Epidermal melanocyte (primary cell): ENCODE data around the gene NOTCH3.

Experiments
- DNase-seq: peaks from one replicate; pipeline ENCODE4 v3.0.0; 2011; ENCODE audit warnings: low spot score; ENCODE audit not compliant: insufficient read length

NOTCH3 gene

DNA sequence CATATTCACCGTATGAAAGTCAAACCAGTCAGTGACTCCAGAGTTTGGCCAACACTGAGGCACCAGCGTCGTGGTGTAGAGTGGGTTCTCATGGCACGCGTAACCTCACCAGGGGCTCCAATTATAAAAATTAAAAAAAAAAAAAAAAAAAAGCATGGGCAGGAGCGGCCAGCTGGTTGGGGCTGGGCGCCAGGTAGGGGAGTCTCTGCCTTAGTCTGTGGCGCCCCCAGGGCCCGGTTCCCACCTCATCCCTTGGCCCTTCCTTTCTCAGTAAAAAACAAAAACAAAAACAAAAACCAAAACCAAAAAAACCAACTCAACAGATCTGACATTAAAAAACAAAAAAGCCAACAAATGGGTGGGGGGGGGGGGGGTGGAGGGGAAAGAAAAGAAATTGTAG, 36.1 kb upstream of the NOTCH3 start:
- no peak for DNase-seq

DNA sequence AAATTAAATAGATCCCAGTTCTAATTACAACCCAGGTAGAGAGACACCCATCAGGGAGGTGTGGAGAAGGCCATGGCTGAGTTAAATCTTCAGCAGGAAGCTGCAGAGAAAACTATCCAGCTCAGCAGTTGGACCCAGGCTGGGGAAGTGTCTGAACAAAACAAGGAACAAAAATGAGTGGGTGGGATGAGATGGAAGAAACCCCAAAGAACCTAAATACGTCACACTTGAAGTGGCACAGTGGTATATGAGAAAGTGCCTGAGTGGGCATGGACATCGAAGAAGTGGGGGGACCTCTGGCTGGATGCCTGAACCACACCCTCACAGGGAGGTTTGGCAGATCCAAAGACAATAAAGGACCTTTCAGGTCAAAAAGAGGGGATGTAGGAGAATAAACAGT, 35.0 kb upstream of the NOTCH3 start:
- no peak for DNase-seq

DNA sequence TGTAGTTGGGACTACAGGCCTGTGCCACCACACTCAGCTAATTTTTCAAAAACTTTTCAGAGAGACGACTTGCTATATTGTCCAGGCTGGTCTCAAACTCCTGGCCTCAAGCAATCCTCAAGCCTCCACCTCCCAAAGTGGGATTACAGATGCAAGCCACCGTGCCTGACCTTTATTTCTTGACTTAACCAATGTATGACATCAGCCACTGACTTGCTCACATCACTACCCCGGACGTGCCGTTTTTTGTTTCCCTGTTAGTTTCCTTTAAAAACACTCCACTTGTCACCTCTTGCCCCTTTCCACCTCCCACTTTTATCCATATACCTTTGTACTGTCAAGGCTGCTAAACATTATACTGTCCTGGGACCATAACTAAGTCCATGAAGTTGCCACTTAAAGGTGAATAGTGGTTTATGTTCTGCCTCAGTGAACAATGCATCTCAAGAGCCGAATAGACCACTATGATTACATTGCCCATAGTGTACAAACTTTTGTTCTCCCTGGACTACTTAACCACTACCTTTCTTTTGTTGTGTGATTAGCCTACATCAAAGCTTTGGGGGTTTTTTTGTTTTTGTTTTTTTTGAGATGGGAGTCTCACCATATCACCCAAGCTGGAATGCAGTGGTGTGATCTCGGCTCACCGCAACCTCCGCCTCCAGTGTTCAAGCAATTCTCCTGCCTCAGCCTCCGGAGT, 33.8 kb upstream of the NOTCH3 start:
- DNase-seq, result no peak

DNA sequence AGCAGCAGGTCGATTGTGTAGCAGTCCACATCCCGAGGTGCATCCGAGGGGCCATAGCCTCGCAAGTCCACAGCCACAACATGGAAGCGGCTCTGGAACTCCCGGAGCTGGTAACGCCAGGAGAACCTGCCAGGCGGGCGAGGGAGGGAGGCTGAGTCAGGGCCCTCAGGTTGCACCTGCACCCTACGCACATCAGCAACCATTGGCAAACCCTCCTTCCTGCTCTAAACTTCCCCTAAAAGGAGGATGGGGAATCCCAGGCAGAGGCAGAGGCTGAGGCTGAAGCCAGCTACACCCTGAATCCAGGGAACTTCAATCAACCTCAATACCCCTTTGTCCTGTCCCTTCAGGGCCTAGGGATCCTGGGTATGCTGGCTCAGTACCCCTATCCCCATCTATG, 30.5 kb upstream of the NOTCH3 start:
- no peak for DNase-seq

DNA sequence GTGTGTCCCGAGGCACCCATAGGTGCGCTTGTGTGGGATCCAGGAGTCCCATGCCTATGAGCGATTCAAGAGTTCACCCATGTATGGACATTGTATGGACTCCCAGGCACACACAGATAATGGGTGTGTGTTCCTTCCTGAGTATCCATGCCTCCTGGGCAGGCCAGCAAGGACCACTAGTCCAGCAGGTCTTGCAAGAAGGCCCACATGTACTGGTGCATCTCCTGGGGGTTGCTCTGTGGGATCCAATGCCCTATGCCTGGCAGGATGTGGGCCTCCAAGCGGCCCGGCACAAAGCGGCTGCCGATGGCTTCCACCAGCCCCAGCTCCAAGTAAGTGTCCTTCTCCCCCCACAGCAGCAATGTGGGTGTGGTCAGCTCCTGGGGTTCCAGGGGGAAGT, 26.5 kb upstream of the NOTCH3 start:
- DNase-seq, result peak; percentile 7

- DNase-seq, result no peak
Measured at GRCh38 chr19:15225760-15226159, 25.0 kb upstream of the NOTCH3 start.

DNA sequence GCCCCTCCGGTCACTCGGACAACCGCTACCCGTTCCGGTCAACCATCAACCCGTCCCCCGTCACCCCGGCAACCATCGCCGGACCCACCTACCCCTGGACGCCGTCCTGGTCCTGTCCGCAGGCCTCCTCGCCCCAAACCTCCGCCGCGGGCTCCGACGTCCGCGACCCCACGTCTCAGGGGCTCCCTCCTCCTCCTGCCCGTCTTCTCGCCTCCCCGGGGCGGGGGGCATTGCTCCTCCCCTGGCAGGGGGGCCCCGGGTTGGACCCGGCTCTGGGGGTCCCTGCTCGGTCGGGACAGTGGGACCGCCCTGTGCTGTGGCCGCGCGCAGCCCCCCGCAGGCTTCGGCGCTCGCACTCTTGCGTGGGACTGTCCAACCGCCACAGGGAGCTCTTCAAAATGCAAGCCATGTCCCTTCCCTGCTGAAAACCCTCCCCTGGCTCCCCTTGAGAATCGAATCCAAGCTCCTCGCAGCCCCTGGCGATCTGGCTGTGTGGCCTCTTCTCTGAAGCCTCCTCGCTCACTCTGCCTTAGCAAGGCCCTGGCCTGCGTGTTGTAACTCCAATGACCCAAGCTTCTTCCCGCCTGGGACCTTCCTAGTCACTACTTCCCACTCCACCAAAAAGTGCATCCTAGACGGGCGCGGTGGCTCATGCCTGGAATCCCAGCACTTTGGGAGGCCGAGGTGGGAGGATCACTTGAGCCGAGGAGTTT, 23.0 kb upstream of the NOTCH3 start:
- DNase-seq, result peak; percentile 12

GRCh38 chr19:15222738-15223648, 22.2 kb upstream of the NOTCH3 start:
- DNase-seq, result peak; percentile 99

DNA sequence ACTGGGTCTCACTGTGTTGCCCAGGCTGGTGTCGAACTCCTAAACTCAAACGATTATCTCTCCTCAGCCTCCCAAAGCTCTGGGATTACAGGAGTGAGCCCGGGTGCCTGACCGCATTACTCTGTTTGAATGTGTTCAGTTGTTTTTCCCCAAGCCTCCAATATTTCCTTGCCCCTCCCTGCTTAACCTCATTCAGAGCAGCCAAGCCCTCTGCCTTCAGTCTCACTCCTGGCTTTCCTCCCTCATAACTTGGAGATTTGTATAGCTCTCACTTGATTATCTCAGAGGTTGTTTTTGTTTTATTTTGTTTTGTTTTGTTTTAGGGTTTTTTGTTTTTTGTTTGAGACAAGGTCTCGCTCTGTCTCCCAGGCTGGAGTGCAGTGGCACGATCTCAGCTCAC, 20.0 kb upstream of the NOTCH3 start:
- DNase-seq, result no peak

- no peak for DNase-seq
Measured at GRCh38 chr19:15218501-15218900, 17.7 kb upstream of the NOTCH3 start.

- no peak for DNase-seq
Measured at GRCh38 chr19:15216363-15216762, 15.6 kb upstream of the NOTCH3 start.

DNA sequence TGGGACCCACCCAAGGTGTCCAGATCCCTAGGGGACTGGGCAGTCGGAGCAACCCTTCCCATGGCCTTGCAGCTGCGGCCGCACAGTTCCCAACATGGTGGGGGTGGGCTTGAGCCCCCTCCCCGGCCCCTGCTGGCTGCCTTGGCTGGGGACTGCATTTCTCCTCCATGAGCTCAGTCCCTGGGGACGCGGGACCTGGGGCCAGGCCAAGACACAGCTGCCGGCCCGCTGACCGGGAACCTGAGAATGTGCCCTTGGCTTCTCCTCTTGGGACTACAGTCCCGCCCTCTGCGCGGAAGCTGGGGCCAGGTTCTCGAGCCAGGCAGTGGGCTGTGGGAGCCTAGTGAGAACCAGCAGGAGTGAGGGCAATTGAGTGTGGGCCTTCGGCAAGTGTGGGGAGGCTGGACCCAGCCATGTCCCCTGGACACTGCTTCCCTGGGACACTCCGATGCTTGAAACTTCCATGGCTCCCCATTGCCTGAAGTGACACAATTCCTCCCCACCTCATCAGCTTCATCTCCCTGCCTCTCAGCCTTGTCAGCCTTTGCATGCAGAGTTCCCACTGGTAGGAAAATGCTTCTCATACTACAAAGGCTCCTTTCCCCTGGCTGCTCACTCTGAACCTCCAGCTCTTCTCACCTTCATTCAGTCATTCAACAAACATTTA, 13.1 kb upstream of the NOTCH3 start:
- no peak for DNase-seq

- no peak for DNase-seq
Measured at GRCh38 chr19:15212711-15213110, 11.9 kb upstream of the NOTCH3 start.

- DNase-seq, result no peak
Measured at GRCh38 chr19:15210323-15210781, 9.6 kb upstream of the NOTCH3 start.

- DNase-seq, result no peak
Measured at GRCh38 chr19:15201374-15202023, 704 bp upstream of the NOTCH3 start.

GRCh38 chr19:15199661-15200552, 888 bp downstream of the NOTCH3 start:
- DNase-seq, result no peak

DNA sequence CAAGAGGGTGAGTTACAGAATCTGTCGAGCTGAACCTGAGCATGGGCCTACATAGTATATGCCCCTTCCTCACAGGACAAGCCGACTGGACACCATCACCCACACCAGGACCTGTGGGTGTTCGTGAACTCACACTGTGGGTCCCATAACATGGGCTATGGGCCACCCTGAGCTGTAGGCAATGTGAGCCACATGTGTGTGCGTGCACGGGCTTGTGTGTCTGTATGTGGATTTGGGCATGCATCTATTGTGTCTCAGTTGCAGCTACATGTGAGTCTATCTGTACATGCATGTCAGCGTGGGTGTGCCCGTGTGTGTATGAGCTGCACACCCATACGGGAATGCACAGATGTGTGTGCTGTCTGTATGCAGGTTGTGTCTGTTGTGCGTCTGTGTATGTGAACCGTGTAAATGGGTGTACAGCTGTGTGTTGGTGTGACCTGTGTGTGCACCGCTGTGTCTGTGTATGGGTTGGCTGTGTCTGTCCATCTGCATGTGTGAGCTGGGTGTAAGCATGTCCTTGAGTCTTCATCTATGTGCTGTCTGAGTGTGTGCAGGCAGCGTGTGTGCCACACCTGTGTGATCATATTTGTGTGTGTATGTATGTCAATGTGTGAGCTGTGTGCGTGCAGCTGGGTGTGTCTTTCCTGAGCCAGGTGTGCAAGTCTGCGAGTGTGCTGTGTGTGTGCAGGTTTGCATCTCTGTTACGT, 1.7 kb downstream of the NOTCH3 start:
- DNase-seq, result no peak

GRCh38 chr19:15197942-15198341, 2.9 kb downstream of the NOTCH3 start:
- no peak for DNase-seq

DNA sequence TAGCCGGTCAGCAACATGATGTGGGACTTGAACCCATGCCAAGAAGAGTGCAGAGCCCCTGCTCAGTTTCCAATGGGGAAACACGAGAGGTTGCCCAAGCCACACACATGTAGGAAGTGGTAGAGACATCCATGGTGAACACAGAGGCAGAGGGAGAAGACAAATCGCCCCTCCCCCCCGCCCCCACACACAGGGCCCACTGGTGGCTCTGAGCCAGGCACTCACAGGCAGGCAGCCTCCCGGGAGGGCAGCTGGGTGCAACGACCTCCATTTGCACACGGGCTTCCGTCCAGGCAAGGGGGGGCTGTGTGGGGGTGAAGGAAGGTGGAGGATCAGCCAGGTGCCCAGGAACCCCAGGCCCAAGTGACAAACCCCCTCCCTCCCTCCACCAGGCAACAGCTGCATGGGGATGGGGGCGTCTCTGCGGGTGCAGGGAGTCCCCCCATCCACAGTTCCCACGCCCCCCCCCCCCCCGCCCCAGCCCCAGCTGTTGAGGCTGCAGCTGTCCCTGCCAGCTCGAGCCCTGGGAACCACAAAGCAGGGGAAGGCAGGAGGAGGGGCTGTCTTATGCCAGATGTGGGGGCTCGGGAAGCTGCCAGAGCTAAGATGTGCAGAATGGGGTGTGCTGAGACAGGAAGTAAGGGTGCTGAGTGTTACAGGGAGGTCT, 3.4 kb downstream of the NOTCH3 start:
- no peak for DNase-seq
